Activated CD4-positive, alpha-beta T cell treated with anti-CD3 and anti-CD28 coated beads, Interleukin-2, amount 10 ng/mL, durations not matched to agents 24 days and 14 days (primary cell): ENCODE results near the gene UCKL1. TPM values are rescaled to one million over a fixed set of nuclear protein-coding genes. Genes with fewer than 3 reads are reported as not detected.

Experiments used
- DNase-seq: peaks from one replicate; pipeline ENCODE4 v3.0.0; 2022
- H3K27ac Mint-ChIP-seq: one replicate; pipeline ENCODE4 v1.8.0; 2022; ENCODE audit warnings: mild to moderate bottlenecking, mixed read lengths
- H3K27me3 Mint-ChIP-seq: one replicate; pipeline ENCODE4 v1.8.0; 2022; ENCODE audit warnings: mixed read lengths
- H3K36me3 Mint-ChIP-seq: one replicate; pipeline ENCODE4 v1.8.0; 2022; ENCODE audit warnings: low read depth, mild to moderate bottlenecking, mixed read lengths
- H3K4me1 Mint-ChIP-seq: one replicate; pipeline ENCODE4 v1.8.0; 2021; ENCODE audit warnings: mixed read lengths
- H3K4me3 Mint-ChIP-seq: one replicate; pipeline ENCODE4 v1.8.0; 2022; ENCODE audit warnings: mild to moderate bottlenecking, moderate library complexity, mixed read lengths
- H3K9me3 Mint-ChIP-seq: one replicate; pipeline ENCODE4 v1.8.0; 2021; ENCODE audit warnings: mixed read lengths
- intact Hi-C: fragments of 100-400 bp; cut with micrococcal nuclease; formaldehyde crosslinking; loops from one replicate; pipeline ENCODE4 v1.15.1; 2023
- total RNA-seq: library from RNA; stranded (reverse); gene quantifications from 2 replicates; pipeline ENCODE4 v1.2.3, GENCODE V29; 2022

The UCKL1 gene
- total RNA-seq, 1 donor from 2014 or later = 49.5 TPM

DNA sequence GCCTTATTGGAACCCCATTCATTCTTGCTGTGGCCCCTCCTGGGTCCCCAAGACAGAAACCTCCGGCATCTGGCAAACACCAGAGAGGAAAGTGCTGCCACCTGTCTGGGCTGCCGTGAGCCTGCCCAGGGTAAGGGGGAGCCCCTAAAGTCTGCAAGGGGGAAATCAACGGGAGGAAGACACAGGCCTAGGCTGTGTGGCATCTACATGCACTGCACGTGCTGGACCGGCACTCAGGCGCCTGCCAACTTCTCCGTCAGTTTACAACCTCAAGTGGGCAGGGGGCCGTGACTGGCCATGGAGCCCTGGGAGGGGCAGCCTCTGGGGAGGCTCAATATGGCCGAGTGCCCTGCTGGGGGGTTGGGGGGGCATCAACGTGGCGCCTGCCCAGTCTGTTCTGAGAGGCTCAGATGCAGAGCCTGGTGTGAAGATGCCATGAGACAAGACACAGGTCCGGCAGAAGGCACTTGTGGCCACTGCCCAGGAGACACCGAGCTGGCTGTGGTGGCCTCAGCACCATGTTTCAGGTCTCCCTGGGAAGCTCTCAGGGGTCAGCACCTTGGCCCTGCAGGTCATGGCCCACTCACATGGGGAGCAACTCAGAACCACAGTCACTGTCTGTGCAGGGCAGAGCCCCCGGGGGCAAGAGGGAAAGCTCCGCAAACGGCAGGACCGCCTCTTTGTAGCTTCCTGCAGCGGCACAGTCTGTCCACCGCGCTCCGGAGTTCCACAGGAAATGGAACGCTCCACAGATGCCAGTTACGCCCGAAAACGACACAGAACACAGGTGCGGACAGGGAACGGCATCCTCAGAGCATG is 8.4 kb downstream of the UCKL1 start:
- intact Hi-C loops = no loop called here
- peak; percentile 81 for DNase-seq
- Mint-ChIP-seq H3K9me3 (no peaks in the 10 kb centered on the region), H3K4me1 (peaks cover 27% of the 10 kb centered on the region), H3K4me3 (peak overlapping the region; percentile 70), H3K27ac (peak overlapping the region; percentile 77), H3K36me3 (peaks cover 15% of the 10 kb centered on the region), H3K27me3 (no peaks in the 10 kb centered on the region)

DNA sequence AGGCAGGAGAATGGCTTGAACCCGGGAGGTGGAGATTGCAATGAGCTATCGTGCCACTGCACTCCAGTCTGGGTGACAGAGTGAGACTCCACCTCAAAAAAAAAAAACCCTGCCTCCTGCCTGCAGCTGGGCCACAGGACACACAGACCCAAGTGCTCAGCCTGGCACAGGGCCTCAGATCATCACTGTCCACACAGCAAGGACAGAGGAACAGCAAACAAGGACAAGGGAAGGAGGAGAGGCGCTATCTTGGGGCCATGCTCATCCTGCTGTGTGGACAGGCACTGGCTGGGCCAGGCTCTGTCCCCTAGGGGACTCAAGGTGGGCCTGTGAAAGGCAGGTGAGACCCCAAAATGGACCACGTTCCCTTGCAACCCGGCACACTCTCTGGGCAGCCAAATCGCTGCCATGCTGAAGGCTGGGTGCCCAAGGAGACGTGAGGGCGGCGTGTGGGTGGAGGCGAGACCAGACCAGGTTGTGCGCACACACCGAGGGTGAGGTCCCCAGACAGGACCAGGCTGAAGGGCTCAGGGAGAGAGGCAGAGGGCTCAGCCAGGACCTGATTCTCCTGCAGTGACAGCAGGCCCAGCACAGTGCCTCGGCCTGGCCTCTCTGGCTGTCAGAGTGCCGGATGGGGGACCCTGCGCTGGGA is 9.1 kb downstream of the UCKL1 start:
- Mint-ChIP-seq H3K4me3 (peak overlapping the region; percentile 49), H3K9me3 (no peaks in the 10 kb centered on the region), H3K27ac (peak overlapping the region; percentile 16), H3K27me3 (no peaks in the 10 kb centered on the region), H3K4me1 (peaks cover 31% of the 10 kb centered on the region), H3K36me3 (peaks cover 18% of the 10 kb centered on the region)
- intact Hi-C loops = no loop called here
- no peak for DNase-seq

DNA sequence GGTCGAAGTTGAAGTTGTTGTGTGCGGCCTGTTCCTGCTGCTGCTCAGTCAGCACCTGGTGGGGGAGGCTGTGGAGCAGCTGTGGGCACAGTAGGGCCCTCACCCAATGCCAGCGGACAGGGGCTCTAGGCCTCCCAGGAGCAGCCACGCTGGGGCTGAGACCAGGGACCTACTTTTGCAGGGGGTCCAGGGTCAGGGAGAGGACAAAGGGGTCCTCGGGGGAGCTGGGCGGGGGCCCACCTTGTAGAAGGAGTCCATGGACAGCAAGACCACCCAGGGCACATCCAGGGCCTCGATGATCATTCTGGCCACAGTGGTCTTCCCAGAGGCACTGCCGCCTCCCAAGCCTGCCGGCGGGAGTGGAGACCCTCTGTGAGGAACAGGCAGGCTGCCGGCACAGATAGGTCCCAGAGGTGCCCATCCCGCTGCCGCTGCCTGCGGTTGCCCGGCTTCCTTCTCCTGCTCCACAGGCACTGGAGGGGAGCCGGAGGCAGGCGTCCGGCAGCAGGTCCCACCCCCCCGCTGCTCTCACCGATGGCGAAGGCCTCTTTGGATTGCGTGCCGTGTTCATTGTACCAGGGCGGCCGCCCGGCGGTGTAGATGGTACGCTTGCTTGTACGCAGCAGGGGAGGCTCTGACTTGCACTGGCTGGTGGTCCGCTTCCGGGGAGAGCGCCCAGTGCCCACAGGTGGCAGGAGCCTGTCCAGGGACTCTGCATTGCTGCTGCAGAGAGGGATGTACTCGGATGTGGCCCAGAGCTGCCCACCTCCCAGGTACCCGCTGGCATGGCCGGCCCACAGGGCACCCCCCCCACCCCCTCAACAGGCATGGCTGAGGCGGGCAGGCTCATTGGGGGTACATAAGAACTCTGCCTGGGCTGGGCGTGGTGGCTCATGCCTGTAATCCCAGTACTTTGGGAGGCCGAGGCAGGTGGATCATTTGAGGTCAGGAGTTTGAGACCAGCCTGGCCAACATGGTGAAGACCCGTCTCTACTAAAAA is 10.0 kb downstream of the UCKL1 start:
- no peak overlapping the region for H3K27ac Mint-ChIP-seq
- no peaks in the 10 kb centered on the region for H3K9me3 Mint-ChIP-seq
- DNase-seq = no peak
- intact Hi-C loops = no loop called here
- H3K4me1 Mint-ChIP-seq = peaks cover 34% of the 10 kb centered on the region
- H3K36me3 Mint-ChIP-seq = peaks cover 18% of the 10 kb centered on the region
- H3K4me3 Mint-ChIP-seq = no peak overlapping the region
- H3K27me3 Mint-ChIP-seq = no peaks in the 10 kb centered on the region

GRCh38 chr20:63945031-63945658 is 11.1 kb downstream of the UCKL1 start:
- peaks cover 36% of the 10 kb centered on the region for H3K4me1 Mint-ChIP-seq
- H3K4me3 Mint-ChIP-seq = no peak overlapping the region
- H3K36me3 Mint-ChIP-seq = peaks cover 23% of the 10 kb centered on the region
- H3K27me3 Mint-ChIP-seq = no peaks in the 10 kb centered on the region
- H3K9me3 Mint-ChIP-seq = no peaks in the 10 kb centered on the region
- no peak for DNase-seq
- no peak overlapping the region for H3K27ac Mint-ChIP-seq
- intact Hi-C loops = no loop called here

- Mint-ChIP-seq H3K27me3 (no peaks in the 10 kb centered on the region), H3K36me3 (peaks cover 24% of the 10 kb centered on the region), H3K27ac (no peak overlapping the region), H3K9me3 (no peaks in the 10 kb centered on the region), H3K4me1 (peaks cover 32% of the 10 kb centered on the region), H3K4me3 (no peak overlapping the region)
- intact Hi-C loops = no loop called here
- DNase-seq = no peak
These were observed 11.9 kb downstream of the UCKL1 start for GRCh38 chr20:63944078-63944941.

DNA sequence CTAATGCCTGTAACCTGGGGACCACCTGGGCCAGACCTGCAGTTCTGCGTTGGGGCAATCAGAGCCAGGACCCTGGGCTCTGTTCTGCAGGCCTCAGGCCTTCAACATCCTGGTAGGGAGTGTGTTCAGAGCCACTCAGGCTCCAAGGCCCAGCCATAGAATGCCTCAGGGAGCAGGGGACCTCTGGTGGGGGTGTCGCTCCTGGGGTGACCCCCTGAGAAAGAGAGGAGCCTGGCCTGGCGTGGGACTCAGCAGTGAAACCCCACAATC is 12.5 kb downstream of the UCKL1 start:
- no peak overlapping the region for H3K4me3 Mint-ChIP-seq
- H3K36me3 Mint-ChIP-seq = peaks cover 24% of the 10 kb centered on the region
- no peak for DNase-seq
- no peak overlapping the region for H3K27ac Mint-ChIP-seq
- peaks cover 27% of the 10 kb centered on the region for H3K4me1 Mint-ChIP-seq
- no peaks in the 10 kb centered on the region for H3K27me3 Mint-ChIP-seq
- no peaks in the 10 kb centered on the region for H3K9me3 Mint-ChIP-seq
- intact Hi-C loops = no loop called here

DNA sequence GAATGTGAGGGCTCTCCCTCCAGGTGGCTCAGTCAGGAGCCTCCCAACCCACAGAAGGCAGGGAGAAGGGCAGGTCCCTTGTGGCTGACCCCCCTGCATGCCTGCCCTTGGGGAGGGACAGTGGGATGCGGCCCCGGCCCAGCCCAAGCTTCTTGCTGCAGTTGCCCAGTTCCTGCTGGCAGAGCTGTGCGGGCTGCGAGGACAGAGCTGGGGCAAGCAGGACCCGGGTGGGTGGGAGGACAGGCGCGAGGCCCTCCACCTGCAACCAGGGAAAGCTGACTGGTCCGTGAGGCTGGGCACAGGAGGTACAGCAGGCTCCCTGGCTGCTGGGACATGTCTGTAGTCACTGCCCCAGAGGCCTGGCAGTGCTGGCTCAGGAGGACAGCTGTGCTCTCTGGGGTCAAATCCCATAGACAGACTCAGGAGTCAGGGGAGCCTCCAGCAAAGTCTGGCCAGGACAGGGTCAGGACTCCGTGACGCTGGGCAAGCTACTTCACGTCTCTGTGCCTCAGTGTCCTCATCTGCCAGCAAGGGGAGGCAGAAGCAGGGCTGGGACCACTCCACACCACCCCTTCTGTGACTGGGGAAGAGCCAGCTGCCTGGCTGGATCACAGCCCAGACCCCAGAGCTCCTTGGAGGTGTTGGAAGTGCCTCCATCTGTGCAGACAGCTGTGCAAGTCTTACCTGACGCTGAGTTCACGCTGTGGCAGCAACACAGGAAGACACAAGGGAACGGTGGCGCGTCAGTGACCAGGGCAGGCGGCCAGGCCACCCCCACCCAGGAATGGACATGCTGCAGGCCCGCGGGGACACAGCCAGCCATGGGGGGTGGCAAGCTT is 13.0 kb downstream of the UCKL1 start:
- H3K9me3 Mint-ChIP-seq = no peaks in the 10 kb centered on the region
- intact Hi-C loops = no loop called here
- no peak overlapping the region for H3K4me3 Mint-ChIP-seq
- H3K27me3 Mint-ChIP-seq = no peaks in the 10 kb centered on the region
- H3K4me1 Mint-ChIP-seq = peaks cover 22% of the 10 kb centered on the region
- H3K36me3 Mint-ChIP-seq = peaks cover 22% of the 10 kb centered on the region
- H3K27ac Mint-ChIP-seq = no peak overlapping the region
- DNase-seq = no peak

GRCh38 chr20:63942250-63942951 is 13.8 kb downstream of the UCKL1 start:
- H3K36me3 Mint-ChIP-seq = peaks cover 26% of the 10 kb centered on the region

GRCh38 chr20:63941282-63942081 is 14.7 kb downstream of the UCKL1 start:
- Mint-ChIP-seq H3K4me3 (peak overlapping the region; percentile 43), H3K4me1 (peaks cover 8% of the 10 kb centered on the region), H3K27me3 (no peaks in the 10 kb centered on the region), H3K9me3 (no peaks in the 10 kb centered on the region), H3K27ac (peak overlapping the region; percentile 74), H3K36me3 (peaks cover 23% of the 10 kb centered on the region)
- intact Hi-C loops = loop anchor here (1.0 kb wide), 1 partner anchor 76 kb away; the partner anchor contains the start of gene TPD52L2
- DNase-seq = peak; percentile 95

More at GRCh38 chr20:63942250-63942951, 13.8 kb downstream of the UCKL1 start:
- peak overlapping the region; percentile 52 for H3K4me3 Mint-ChIP-seq
- H3K27me3 Mint-ChIP-seq = no peaks in the 10 kb centered on the region
- H3K27ac Mint-ChIP-seq = peak overlapping the region; percentile 77
- H3K4me1 Mint-ChIP-seq = peaks cover 15% of the 10 kb centered on the region
- H3K9me3 Mint-ChIP-seq = no peaks in the 10 kb centered on the region
- DNase-seq = peak; percentile 88
- intact Hi-C loops = no loop called here

DNA sequence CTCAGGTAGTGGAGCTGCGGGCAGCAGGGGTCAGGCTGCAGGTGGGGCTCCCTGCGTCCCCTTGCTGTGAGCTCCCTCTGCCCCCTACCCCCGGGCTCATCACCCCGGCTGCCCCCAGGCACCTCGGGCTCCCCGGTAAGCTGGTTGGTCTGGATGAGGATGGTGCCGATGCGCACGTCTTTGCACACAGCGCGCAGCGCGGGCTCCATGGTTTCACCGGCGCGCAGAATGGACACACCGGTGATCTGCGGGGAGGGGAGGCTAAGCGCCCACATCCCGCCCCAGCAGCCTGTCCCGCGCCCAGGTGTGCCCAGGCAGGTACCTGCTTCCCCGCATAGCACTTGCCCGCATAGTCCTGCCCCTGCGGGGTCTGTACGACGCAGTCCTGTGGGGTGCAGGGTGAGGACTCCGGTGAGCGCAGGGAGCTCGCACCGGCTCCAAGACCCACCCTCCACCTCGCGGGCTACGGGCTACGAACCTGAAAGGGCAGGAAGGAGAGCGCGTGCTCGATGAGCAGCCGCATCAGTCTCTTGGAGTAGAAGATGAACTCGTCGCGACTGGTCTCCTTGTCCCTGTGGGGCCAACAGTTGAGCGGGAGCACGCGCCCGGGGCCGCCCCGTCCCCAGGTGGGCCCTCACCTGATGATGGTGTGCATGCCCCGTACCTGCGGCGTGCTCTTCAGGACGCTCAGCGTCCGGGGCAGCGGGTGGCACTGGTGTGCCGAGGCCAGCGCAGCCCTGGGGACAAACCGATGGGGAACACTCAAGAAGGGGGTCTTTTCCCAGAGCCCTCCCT is 15.5 kb downstream of the UCKL1 start:
- peaks cover 28% of the 10 kb centered on the region for H3K36me3 Mint-ChIP-seq
- peaks cover 8% of the 10 kb centered on the region for H3K4me1 Mint-ChIP-seq
- intact Hi-C loops = loop anchor here (1.0 kb wide), 1 partner anchor 75 kb away; the partner anchor contains the start of gene TPD52L2
- no peaks in the 10 kb centered on the region for H3K9me3 Mint-ChIP-seq
- no peaks in the 10 kb centered on the region for H3K27me3 Mint-ChIP-seq
- H3K27ac Mint-ChIP-seq = peak overlapping the region; percentile 67
- no peak for DNase-seq
- H3K4me3 Mint-ChIP-seq = peak overlapping the region; percentile 43
